ENCODE data around the gene SH3GL1.

SH3GL1 gene

DNA sequence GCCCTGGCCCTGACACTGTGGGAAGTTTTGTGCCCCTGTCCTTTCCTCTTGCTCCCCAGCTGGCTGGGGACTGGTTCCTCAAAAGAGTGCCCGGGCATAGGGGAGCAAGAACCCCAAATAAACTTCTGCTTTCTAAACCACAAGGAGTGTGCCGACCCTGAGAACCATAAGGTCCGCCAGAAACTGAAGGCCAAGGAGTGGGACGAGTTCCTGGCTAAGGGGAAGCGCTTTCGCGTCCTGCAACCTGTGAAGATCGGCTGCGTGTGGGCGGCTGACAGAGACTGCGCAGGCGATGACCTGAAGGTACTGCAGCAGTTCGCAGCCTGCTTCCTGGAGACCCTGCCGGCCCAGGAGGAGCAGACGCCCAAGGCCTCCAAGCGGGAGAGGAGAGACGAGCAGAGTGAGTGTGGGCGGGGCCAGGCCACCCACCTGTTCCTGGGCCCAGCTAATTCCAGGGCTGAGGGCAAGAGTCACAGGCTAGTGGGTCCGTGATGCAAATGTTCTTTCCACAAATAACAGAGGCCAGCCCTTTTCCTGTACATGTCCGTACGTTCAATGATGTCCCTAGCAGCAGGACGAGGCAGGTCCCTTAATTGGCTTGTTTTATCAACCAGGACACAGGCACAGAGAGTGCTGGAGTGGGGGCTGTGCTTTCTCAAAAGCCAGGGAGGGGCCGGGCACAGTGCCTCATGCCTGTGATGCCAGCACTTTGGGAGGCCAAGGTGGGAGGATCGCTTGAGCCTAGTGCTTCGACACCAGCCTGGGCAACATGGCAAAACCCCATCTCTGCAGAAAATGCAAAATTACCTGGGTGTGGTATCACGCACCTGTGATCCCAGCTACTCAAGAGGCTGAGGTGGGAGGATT, 31.7 kb upstream of the SH3GL1 start:
- DNase-seq, result no peak

DNA sequence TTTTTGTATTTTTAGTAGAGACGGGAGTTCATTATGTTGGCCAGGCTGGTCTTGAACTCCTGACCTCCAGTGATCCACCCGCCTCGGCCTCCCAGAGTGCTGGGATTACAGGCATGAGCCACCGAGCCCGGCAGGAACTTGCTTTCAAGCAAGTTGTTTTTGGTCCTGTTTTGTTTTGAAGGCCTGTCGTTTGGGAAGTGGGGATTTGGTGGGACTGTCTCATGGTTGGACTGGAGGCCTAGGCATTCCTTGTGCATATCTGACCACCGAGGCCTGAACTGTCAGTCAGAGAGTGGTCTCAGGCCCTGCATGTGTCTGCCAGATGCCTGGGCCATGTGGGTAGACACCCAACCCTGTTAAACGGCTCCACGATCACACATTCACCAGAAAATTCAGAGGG, 30.9 kb upstream of the SH3GL1 start:
- no peak for DNase-seq

DNA sequence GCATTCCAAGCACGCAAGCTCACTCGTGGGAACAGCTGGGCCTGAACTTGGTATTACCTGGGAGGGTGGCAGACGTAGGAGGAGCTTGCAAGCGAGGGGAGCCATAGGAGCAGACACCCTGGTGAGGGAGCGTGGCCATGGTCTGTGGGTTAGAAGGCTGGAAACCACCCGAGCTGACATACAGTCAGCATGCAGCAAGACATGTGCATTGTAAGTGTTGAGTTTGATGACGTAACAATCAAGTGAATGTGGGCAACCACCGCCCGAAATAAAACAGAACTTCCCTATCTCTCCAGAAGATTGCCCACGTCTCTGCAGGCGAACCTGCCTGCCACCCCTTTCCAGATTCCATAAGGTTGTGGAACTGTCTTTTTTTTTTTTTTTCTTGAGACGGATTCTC, 30.4 kb upstream of the SH3GL1 start:
- DNase-seq, result no peak

DNA sequence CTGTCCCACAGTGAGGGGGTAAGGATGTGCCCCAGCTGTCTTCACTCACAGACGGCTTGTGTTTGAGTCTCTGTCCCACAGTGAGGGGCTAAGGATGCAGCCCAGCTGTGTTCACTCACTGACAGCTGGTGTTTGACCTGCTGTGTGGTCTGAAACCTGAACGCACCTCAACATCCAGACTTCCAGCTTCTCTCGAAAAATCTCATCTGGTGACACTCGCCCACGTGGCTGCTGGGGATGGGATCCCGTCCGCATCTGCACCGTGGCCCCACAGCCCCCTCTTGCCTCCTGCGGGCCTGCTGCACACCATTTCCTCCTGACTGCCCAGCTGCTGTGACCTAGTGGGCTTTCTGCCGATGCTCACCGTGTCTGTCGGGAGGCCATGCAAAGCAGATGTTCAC, 29.4 kb upstream of the SH3GL1 start:
- no peak for DNase-seq

- DNase-seq, result no peak
These were observed 28.9 kb upstream of the SH3GL1 start for GRCh38 chr19:4429256-4429655.

DNA sequence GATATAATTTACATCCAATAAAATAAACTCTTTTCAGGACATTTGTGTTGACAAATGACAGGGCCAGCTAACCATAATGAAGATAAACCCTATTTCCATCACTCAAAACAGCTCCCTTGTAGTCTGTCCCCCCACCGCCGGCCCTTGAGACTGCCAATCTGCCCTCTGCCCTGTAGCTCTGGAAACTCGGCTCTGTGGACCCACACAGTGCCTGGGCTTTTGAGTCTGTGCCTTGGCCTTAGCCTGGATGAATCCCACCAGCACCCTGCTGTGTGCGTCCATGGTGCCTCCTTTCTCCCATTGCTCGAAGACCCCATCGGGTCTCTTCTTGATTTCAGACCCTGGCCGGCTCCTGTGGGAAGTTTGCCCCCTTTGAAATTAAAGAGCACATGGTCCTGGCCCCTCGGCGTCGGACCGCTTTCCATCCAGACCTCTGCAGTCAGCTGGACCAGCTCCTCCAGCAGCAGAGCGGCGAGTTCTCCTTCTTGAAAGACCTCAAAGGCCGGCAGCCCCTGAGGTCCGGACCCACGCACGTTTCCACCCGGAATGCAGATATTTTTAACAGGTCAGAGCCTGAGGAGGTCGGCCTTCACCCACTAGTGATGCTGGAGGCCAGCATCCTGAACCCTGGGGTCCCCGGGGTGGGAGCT, 28.1 kb upstream of the SH3GL1 start:
- no peak for DNase-seq

GRCh38 chr19:4425537-4425936, 25.2 kb upstream of the SH3GL1 start:
- DNase-seq, result no peak

DNA sequence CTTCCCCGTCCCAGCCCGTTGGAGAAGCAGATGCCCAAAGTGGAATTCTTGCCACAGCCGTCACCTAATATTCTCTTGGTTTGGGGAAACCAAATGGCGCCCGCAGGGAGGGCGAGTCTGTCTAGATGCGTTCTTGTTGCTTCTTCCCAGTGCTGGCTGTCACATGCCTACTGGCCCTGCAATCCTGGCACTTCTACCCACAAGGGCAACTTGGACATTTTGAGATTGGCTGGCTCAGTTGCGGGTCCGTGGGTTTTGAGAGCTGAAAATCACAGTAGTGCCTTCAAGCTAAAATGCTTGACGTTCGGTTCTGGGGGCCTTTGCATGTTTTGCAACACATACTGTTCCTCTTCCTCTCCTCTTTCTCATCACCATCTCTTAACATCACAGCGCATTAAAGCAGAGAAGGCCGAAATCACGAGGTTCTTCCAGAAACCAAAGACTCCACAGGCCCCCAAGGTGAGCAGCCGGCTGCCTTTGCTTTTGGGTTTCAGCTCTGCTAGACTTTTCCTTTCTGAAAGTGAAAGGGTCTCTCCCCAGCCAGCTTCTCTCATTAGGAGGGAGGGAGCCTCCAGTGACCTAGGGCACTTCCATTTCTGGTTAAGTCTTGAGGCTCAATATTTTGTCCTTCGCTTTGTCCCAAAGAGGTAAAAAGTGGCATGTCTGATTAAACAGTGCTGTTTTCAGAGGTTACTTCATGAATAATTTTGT, 23.2 kb upstream of the SH3GL1 start:
- DNase-seq, result no peak

GRCh38 chr19:4416268-4416667, 15.9 kb upstream of the SH3GL1 start:
- DNase-seq, result no peak

GRCh38 chr19:4415352-4415751, 15.0 kb upstream of the SH3GL1 start:
- DNase-seq, result no peak

DNA sequence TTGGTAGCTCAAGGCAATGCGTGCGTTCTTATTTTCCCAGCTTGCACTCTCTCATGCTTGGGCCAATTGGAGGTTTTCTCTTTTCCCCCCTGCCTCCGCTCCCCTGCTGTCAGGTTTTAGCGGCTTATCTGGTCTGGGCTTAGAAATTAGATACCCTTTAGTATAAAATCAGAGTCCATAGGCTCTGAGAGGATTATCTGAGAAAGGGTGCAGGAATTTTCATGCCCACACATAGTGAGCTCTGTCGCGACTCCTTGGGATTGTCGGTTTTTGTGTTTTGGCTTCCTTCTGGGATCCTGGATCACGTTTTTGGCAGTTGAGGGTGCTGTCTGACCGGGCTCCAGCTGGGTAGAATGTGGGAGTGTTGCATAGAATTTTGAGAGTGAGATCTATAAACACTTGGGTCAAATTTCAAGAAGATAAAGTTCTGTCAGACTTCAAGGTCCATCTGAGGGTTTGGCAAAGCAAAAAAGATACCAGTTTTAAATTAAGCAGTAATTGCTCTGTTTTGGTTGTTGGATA, 14.5 kb upstream of the SH3GL1 start:
- DNase-seq, result no peak

GRCh38 chr19:4414144-4414799, 13.9 kb upstream of the SH3GL1 start:
- DNase-seq, result no peak

DNA sequence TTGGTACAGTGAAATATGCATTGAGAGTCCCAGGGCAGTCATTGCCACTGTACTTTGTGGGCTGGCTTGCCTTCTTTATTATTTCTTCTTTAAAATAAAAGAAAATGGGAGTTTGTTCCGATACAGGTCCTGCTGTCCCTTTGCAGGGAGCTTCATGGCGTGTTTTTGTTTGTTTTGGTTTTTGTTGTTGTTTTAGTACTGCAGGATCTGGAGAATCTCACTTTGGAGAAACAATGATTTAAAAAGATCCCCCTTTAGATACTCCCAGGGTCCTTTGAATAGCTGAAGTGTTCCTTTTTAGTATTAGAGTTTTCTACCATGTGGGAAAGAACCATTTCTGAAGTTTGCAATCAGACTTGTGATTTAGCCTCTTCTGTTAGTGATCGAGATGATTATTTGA, 13.2 kb upstream of the SH3GL1 start:
- DNase-seq, result no peak

DNA sequence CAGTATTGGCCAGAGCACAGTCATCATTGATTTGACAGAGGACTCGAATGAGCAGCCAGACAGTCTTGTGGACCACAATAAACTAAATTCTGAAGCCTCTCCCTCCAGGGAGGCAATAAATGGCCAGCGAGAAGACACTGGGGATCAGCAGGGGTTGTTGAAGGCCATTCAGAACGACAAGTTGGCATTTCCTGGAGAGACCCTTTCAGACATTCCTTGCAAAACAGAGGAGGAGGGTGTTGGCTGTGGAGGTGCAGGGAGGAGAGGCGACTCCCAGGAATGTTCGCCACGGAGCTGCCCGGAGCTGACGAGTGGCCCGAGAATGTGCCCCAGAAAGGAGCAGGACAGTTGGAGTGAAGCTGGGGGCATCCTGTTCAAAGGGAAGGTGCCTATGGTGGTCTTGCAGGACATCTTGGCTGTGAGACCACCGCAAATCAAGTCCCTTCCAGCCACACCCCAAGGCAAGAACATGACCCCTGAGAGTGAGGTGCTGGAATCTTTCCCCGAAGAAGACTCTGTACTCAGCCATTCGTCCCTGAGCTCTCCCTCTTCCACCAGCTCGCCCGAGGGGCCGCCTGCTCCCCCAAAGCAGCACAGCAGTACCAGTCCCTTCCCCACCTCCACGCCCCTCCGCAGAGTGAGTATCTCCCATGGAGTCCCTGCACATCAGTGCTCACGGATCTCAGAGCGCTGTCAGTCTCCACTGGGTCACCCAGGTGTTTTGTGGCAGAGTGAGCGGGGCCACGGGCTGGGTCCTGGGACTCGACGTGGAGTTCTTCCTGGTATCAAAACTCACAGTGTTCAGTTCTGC, 9.0 kb upstream of the SH3GL1 start:
- DNase-seq, result no peak

DNA sequence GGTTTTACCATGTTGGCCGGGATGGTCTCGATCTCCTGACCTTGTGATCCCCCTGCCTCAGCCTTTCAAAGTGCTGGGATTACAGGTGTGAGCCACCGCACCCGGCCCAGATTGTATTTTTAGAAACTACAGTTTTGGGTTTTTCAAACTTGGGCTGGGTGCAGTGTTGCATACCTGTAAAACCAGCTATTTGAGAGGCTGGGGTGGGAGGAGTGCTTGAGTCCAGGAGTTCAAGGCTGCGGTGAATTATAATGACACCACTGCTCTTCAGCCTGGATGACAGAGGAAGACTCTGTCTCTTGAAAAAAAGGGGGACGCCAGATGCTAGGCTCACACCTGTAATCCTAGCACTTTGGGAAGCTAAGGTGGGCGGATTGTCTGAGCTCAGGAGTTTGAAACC, 6.3 kb upstream of the SH3GL1 start:
- no peak for DNase-seq

- DNase-seq, result no peak
These were observed 5.6 kb upstream of the SH3GL1 start for GRCh38 chr19:4405977-4406376.

- DNase-seq, result no peak
These were observed 2.8 kb upstream of the SH3GL1 start for GRCh38 chr19:4403005-4403761.

- peak; percentile 99 for DNase-seq
These were observed 2.0 kb upstream of the SH3GL1 start, which contains the start of gene CHAF1A for GRCh38 chr19:4402171-4403004. TSS of gene CHAF1A (plus strand) at chr19:4402640. CDS start at chr19:4402763, 123 bp downstream.

GRCh38 chr19:4401769-4402170, 1.4 kb upstream of the SH3GL1 start:
- DNase-seq, result no peak

GRCh38 chr19:4399812-4400134, 574 bp downstream of the SH3GL1 start:
- DNase-seq, result no peak
